GM12865 (cell line): Measurements from ENCODE around the gene LCE7A.

Source experiments
- DNase-seq: peaks from one replicate; pipeline ENCODE4 v3.0.0; 2010; ENCODE audit warnings: low read depth
- H3K4me3 ChIP-seq: 2 replicates; pipeline ENCODE4 v1.5.1; 2011; ENCODE audit warnings: mild to moderate bottlenecking, low read depth, low read length, control low read depth
- TF ChIP-seq, protein P1 (sequence below): IDR thresholded peaks from 2 replicates; pipeline ENCODE4 v1.5.1; 2011; ENCODE audit warnings: low read length, control low read depth, low read depth, inconsistent platforms; ENCODE audit not compliant: insufficient read depth; ENCODE audit errors: missing control alignments

Gene LCE7A

DNA sequence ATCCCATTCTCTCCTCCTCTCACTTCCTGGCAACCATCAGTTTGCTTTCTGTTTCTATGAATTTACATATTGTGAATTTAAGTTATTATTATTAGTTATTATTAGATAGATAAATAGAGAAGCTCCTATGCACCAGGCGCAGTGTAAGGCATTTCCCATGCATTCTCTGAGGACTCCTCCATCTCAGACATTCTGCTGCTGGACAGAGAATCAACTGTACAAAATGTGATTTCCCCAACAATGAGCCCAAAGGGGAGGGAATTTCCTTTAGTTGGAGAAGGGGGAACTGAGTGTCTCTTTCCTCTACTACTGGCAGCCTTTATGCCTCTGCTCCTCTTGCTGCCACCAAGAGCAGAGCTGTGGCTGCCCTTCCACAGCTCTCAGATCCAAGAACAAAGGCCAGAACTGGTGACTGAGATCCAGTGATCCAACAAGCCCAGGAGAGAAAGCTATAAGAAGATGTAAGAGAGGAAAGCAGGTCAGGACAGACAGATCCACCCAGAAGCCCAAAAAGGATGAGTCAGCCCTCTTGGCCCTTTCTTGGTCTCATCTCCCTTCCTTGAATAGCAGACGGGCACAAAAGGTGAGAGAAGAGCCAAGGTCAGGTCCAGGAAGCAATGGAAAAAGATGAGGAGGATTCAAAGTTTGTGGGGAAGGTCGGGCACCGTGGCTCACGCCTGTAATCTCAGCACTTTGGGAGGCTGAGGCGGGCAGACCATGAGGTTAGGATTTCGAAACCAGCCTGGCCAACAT, 45.1 kb downstream of the LCE7A start:
- no peak overlapping the region for H3K4me3 ChIP-seq
- TF ChIP-seq, protein P1, sequence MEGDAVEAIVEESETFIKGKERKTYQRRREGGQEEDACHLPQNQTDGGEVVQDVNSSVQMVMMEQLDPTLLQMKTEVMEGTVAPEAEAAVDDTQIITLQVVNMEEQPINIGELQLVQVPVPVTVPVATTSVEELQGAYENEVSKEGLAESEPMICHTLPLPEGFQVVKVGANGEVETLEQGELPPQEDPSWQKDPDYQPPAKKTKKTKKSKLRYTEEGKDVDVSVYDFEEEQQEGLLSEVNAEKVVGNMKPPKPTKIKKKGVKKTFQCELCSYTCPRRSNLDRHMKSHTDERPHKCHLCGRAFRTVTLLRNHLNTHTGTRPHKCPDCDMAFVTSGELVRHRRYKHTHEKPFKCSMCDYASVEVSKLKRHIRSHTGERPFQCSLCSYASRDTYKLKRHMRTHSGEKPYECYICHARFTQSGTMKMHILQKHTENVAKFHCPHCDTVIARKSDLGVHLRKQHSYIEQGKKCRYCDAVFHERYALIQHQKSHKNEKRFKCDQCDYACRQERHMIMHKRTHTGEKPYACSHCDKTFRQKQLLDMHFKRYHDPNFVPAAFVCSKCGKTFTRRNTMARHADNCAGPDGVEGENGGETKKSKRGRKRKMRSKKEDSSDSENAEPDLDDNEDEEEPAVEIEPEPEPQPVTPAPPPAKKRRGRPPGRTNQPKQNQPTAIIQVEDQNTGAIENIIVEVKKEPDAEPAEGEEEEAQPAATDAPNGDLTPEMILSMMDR: no peak
- DNase-seq: no peak

DNA sequence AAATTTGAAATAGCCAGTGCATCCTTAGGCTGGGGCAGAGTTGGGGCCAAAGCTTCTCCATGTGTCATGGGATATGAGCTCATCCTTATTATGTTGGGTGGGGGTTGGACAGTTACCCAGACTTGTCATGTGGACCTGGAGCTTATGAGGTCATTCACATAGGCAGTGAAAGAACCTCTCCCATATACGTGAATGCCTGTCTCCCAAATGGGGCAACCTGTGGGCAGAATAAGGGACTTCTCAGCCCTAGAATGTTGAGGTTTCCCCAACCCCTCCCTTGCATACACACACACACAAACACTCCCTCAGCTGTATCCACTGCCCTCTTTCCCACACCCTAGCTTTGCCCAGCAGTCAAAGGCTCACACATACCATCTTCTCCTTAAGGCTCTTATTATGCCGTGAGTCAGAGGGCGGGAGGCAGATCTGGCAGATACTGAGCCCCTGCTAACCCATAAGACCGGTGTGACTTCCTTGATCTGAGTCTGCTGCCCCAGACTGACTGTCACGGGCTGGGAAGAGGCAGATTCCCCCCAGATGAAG, 46.3 kb downstream of the LCE7A start:
- TF ChIP-seq, protein P1: no peak
- no peak for DNase-seq
- H3K4me3 ChIP-seq: no peak overlapping the region

DNA sequence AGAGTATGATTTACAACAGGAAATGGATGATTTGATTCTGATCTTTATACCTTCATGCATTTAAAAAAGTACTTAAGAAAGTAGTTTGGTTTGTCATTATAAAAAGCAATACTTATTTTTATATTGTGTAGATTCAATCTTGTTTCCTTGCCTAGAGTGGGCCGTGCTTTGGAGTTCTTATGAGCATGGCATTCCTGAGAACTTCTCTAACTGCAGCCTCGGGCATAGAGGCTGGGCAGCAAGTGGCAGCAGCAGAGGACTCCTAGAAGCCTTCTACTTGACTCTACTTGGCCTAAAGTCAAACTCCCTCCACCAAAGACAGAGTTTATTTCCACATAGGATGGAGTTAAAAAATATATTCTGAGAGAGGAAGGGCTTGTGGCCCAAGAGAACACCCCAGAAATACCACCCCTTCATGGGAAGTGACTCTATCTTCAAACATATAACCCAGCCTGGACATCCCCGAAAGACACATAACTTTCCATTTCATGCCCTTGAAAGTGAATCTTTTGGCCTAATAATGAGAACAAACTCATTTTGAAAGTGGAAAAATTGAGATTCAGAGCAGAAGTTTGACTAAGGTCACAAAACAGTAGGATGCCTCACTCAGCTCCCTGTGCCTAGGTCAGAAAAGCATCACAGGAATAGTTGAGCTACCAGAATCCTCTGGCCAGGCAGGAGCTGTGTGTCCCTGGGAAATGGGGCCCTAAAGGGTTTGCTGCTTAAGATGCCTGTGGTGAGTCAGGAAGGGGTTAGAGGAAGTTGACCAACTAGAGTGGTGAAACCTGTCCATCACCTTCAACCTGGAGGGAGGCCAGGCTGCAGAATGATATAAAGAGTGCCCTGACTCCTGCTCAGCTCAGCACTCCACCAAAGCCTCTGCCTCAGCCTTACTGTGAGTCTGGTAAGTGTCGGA, 48.1 kb downstream of the LCE7A start, which contains the start of gene IVL:
Gene IVL, plus strand, starts transcription at position 861 of the 916 bp plus-strand sequence. CDS start 1,252 bp downstream, outside the sequence.
- peak; percentile 68 for DNase-seq
- peak within 1 kb of the TSS; percentile 29 for H3K4me3 ChIP-seq
- TF ChIP-seq, protein P1: no peak

DNA sequence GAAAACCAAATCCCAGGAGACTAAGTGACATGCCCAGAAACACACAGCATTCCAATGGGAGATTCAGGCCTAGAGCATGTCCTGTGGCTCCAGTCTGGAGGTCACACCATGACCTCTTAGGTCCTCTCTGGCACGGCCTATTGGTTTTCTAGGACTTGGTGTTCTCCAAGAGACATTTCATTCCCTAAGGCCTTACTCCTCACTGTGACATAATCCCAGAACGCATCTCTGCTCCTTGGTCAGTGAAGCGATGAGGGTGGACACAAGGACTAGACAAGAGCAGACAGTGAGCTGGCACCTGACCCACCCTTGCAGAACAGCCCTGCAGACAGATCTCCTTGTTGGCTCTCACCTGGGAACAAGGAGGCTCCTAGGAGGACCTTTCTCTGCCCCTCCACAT, 49.4 kb downstream of the LCE7A start:
- no peak overlapping the region for H3K4me3 ChIP-seq
- TF ChIP-seq, protein P1: no peak
- no peak for DNase-seq
